ENCODE data around the gene TTC21A.

Gene TTC21A

GRCh38 chr3:39138804-39139415 lies 31.4 kb downstream of the TTC21A start:
- in situ Hi-C loops (cut with MboI; ENCODE audit: low pct_unique_long_range_greater_than_20kb, low sequenced_read_pairs, unreplicated experiment) = no loop called here
- TF ChIP-seq, protein P1, sequence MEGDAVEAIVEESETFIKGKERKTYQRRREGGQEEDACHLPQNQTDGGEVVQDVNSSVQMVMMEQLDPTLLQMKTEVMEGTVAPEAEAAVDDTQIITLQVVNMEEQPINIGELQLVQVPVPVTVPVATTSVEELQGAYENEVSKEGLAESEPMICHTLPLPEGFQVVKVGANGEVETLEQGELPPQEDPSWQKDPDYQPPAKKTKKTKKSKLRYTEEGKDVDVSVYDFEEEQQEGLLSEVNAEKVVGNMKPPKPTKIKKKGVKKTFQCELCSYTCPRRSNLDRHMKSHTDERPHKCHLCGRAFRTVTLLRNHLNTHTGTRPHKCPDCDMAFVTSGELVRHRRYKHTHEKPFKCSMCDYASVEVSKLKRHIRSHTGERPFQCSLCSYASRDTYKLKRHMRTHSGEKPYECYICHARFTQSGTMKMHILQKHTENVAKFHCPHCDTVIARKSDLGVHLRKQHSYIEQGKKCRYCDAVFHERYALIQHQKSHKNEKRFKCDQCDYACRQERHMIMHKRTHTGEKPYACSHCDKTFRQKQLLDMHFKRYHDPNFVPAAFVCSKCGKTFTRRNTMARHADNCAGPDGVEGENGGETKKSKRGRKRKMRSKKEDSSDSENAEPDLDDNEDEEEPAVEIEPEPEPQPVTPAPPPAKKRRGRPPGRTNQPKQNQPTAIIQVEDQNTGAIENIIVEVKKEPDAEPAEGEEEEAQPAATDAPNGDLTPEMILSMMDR (IDR thresholded peaks at IDR 0.05; ENCODE audit: extremely low read depth, insufficient read depth, missing control alignments) = no peak
- DNase-seq (ENCODE audit: low spot score) = no peak

DNA sequence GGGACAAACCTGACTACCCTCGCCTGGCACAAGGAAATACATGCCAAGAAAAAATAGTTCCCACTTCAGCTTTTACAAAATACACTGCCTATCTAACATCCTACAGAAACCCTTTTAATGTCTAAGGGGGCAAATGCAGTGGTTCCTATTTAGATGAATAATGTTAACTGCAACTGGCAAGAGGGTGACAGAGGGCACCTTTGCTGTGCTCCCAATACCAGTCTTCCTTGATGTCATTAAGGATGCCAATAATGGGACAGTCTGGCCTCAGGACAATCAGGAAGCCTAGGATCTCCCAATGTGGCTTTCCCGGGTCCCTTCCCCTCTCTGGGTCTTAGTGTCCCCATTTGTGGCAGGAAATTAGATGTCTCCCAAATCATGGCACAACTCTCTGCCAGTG lies 32.0 kb downstream of the TTC21A start:
- TF ChIP-seq, protein P1 (IDR thresholded peaks at IDR 0.05; ENCODE audit: extremely low read depth, insufficient read depth, missing control alignments) = no peak
- in situ Hi-C loops (cut with MboI; ENCODE audit: low pct_unique_long_range_greater_than_20kb, low sequenced_read_pairs, unreplicated experiment) = no loop called here
- no peak for DNase-seq (ENCODE audit: low spot score)

- in situ Hi-C loops (cut with MboI; ENCODE audit: low pct_unique_long_range_greater_than_20kb, low sequenced_read_pairs, unreplicated experiment) = no loop called here
- no peak for DNase-seq (ENCODE audit: low spot score)
- TF ChIP-seq, protein P1 (IDR thresholded peaks at IDR 0.05; ENCODE audit: extremely low read depth, insufficient read depth, missing control alignments) = no peak
These were observed 33.0 kb downstream of the TTC21A start for GRCh38 chr3:39140341-39140971.

DNA sequence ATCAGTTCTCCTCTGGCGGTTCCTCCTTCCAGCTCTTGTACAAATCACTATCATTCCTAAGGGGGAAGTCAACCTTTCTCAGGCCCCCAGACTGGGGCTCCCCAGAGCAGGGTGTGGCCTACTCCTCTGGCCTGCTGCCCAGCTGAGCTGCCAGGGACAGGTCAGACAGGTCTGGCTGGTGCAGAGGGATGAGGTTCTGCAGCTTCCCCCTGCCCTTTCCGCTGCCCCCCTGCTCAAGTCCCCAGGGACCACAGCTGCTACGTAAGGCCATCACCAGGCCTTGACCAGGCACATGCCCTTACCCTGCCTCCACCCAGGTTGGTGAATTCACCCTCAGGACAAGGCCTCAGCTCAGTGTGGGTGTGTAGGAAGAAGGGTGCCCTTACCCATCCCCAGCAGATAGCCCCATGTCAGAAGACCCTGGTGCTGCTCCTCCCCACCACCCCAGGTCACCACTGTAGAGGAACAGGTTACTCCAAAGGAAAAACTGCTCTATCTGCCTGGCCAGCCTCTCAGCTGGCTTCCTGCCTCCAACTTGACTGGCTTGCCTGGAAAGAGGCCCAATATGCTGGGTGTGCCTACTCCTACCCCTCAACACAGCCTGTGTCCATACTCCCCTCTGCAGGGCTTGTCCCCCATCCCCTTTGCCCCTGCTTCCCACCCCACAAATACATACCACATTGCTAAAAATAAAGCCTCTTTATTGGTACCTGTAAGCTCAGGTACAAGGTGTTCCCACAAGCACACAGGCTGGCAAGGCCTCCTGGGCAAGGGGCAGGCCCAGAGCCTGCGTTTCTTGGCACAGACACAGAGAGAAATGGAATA lies 33.9 kb downstream of the TTC21A start:
- DNase-seq (ENCODE audit: low spot score) = no peak
- in situ Hi-C loops (cut with MboI; ENCODE audit: low pct_unique_long_range_greater_than_20kb, low sequenced_read_pairs, unreplicated experiment) = no loop called here
- TF ChIP-seq, protein P1 (IDR thresholded peaks at IDR 0.05; ENCODE audit: extremely low read depth, insufficient read depth, missing control alignments) = no peak

DNA sequence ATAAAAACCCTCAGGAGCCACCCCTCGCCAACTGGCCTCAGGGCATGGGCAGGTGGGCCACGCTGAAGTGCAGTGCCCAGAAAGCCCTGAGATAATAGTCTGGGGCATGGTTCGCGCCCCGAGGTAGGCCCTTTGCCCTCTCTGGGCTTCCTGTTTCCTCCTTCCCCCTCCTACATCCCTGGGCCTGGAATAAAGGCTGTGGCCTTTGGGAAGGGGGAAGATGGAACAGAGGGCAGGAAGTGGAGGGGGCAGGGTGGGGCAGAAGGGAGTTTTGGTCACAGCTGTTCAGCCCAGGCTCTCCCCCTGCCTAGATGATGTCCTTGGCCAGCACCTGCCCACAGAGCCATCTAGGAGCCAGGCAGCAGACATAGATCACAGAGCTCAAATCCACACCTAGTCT lies 34.6 kb downstream of the TTC21A start:
- TF ChIP-seq, protein P1 (IDR thresholded peaks at IDR 0.05; ENCODE audit: extremely low read depth, insufficient read depth, missing control alignments) = no peak
- in situ Hi-C loops (cut with MboI; ENCODE audit: low pct_unique_long_range_greater_than_20kb, low sequenced_read_pairs, unreplicated experiment) = no loop called here
- DNase-seq (ENCODE audit: low spot score) = no peak

GRCh38 chr3:39143051-39143885 lies 35.8 kb downstream of the TTC21A start:
- TF ChIP-seq, protein P1 (IDR thresholded peaks at IDR 0.05; ENCODE audit: extremely low read depth, insufficient read depth, missing control alignments) = no peak
- in situ Hi-C loops (cut with MboI; ENCODE audit: low pct_unique_long_range_greater_than_20kb, low sequenced_read_pairs, unreplicated experiment) = no loop called here
- DNase-seq (ENCODE audit: low spot score) = no peak

Data from GM13977 (cell line).